Non-pigmented ciliary epithelial cell (primary cell): ENCODE measurements around the gene PRKCD.

Experiments used
- DNase-seq: peaks from one replicate; pipeline ENCODE4 v3.0.0-alpha.2; 2010; ENCODE audit warnings: low read depth

The PRKCD gene

DNA sequence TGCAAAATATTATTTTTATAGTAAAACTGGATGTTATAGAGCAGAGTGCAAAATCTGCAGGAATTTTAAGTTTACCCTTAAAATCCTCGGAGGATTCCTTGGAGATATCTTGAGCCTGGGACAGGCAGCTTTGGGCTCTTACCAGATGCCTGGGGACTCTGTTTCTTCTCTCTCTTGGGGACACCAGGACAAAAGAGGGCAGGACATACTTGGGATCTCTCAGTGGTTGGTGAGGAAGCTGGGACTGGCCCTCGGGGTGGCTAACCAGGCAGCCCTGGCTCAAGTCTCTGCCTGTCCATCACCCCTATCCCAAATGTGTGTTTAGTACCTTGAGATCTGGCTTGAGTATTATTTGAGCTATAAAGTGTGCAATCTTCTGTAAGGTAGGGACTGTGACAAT lies 56.2 kb downstream of the PRKCD start:
- DNase-seq = no peak

- DNase-seq = no peak
Measured at GRCh38 chr3:53218131-53218530, 57.1 kb downstream of the PRKCD start.

- no peak for DNase-seq
Measured at GRCh38 chr3:53219895-53220483, 59.0 kb downstream of the PRKCD start.

DNA sequence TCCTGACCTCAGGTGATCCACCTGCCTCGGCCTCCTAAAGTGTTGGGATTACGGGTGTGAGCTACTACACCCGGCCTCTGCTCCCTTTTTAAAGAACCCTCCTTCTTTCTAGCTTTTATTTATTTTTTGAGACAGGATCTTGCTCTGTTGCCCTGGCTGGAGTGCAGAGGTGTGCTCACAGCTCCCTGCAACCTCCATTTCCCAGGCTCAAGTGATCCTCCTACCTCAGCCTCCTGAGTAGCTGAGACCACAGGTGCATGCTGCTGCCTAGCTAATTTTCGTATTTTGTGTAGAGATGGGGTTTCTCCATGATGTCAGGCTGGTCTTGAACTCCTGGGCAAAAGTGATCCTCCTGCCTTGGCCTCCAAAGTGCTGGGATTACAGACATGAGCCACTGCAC lies 60.3 kb downstream of the PRKCD start:
- DNase-seq = no peak

DNA sequence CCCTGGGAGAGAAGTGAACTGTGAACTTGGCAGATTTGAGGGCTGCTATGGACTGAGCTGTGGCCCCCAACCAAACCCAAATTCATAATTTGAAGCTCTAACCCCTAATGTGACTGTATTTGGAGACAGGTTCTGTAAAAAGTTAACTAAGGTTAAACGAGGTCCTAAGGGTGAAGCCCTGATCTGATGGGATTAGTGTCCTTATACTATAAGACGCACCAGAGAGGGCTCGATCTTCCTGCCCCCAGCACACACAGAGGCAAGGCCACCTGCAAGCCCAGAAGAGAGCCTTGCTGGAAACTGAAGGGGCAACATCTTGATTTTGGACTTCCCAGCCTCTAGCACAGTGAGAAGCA lies 60.8 kb downstream of the PRKCD start:
- DNase-seq = no peak

- DNase-seq = no peak
Measured at GRCh38 chr3:53222183-53222901, 61.3 kb downstream of the PRKCD start.

- DNase-seq = no peak
Measured at GRCh38 chr3:53223025-53223424, 62.0 kb downstream of the PRKCD start.

DNA sequence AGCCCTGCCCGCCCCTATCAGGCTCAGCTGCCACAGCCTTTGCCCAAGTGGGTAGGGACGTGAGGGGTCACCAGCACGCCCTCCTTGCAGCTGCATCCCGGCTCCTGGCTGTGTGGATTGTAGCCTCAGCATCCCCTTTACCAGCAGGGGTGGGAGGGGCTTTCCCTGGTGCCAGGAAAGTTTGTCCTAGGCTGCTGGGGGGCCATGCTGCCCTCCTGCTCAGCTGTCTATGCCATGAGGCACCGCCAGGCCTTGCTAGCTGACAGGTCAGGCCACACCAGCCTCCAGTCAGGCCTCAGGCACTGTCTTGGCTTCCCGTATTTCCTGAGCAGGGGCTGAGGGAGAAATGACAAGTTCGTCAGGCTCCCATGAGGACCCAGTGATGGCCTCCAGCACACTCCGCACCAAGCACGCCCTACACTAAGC lies 62.5 kb downstream of the PRKCD start:
- DNase-seq = no peak

- DNase-seq = no peak
Measured at GRCh38 chr3:53224026-53224425, 63.0 kb downstream of the PRKCD start.

- no peak for DNase-seq
Measured at GRCh38 chr3:53224536-53224935, 63.5 kb downstream of the PRKCD start.

DNA sequence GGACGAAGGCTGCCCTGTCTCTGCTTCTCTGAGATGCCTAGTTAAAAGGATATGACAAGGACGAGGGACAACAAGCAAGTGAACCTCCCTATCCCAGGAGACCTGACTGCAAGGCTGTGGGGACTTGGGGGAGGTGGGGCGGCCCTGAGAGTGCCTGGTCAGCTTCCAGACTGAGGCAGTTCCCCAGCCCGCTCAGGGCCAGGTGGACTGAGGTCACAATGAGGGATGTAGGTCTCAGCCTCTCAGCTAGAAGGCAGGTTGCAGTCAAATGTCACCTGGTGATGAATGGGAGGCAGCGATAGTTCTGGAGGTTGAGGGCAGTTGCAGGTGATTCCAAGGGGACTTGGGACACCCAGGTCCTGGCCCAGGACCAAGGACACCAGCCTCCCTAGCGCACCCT lies 64.2 kb downstream of the PRKCD start:
- DNase-seq = no peak

DNA sequence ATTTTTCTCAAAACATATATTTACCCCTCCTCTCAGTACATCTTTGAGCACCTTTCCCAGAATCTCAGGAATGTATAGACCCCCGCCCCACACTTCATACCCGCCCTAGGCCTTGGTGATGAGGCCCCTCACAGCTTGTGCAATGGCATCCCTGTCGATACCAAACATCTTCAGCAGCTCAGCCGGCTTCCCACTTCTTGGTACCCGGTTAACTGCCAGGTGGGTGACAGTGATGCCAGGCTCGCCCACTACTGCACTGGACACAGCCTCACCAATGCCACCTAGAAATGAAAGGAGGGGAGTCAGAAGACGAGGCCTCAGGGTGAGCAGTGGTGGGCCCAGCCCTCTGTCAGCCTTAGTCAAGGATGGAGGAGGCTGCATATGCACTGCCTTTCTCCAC lies 64.6 kb downstream of the PRKCD start:
- DNase-seq = no peak

DNA sequence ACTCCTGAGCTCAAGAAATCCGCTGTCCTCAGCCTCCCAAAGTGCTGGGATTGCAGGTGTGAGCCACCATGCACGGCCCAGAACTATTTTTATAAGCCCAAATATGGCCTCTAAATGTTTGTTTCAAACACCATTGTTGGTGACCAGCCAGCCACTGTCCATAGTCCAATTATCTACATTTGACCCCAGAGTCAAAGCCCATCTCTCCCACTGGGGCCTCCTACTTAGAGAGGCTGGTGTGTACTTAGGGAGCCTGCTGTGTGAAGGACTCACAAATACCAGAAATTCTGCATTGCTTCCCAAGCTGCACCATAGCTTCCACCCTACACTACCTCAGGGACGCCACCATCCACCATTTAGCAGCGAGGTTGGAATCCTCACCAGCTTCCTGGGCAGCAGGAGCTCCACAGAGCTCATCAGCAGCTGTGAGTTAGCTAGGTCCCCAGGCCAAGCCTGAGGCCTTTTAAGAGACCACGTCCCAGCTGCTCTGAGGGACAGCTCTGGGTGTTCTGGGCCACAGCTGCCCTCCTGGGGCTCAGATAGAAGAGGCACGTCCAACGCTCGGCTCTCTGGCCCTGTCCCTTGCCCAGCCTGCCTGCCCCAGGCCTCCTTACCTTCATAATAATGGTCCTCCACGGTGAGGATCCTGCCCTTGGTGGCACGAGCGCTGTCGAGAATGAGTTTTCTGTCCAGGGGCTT lies 65.3 kb downstream of the PRKCD start:
- no peak for DNase-seq

DNA sequence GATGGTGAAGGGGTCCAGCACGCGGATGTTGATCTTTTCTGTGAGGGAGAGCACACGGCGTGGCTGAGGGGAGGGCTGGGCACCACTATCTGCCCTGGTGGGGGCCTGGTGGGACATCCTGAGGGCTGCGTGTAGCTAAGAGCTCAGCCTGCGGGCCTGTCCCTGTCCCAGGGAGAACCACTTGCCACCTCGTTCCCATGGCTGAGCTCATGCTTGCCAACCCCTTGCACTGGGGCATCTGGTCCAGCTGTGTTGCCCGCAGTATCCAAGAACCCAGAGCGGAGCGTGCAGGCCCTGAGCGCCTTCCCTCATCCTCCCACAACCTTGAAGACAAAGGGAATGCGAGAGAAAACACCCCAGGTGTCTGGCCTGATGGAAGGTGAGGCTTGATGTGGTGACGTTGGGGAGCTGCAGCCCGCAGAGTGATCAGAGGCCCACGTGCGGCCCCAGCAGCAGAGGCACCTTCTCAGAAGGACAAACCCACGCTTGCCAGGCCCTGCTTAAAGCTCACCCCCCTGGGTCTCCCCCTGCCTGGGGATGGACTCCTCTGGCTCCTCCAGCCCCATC lies 65.9 kb downstream of the PRKCD start:
- no peak for DNase-seq

DNA sequence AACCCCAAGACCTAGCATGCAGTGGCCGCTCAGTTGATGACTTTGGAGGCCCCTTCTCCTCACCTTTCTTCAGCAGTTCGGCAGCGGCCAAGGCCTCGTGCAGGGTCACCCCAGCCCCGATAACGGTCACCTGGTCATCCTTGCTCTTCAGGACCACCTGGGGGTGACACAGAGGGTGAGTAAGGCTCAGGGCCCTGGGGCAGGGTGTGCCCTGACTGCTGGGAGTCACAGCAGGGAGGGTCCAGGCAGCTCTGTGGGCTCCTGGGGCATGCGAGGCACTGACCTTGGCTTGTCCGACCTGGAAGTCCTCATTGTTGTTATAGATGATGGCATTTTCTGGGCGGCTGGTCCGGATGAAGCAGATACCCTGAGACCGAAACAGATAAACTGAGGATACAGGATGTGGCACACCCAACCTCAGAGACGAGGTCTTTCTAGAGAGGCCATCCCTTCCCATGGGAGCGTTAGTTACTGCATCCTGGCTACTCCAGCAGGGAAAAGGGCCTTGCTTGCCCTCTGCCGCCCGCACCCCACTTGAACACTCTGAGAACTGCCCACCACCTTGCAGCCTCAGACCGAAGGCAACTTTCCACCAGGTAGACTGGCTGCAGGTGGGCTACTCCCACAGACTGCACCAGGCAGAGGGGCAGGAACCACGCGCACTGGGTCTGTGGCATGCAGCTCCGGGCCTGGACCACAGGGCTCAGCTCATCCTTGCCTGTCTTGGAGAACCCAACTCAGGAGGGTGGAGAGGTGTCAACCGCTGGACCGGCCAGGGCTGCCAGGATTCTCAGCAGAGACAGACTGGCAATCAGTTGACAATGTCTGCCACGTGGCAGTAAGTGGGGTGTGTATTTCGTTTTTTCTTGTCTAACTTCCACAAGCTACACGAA lies 67.2 kb downstream of the PRKCD start:
- DNase-seq = no peak

DNA sequence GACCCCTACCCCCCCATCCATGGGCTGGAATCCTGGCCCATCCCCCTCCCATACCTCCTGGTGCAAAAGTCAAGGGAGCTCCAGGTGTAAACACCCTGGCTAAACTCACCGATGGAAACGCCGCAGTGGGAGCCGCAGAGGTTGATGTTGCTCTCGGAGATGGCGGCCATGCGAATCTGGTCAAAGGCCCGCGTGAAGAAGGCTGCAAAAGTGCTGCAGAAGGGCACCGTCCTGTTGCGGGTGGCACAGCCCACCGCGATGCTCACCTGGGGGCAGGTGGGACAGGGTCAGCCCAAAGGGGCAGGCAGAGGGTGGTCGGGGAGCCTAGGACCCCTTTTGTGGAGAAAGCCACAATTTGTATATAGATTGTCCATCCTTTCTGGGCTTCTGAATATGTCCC lies 68.2 kb downstream of the PRKCD start:
- no peak for DNase-seq

GRCh38 chr3:53229606-53230005 lies 68.6 kb downstream of the PRKCD start:
- DNase-seq = no peak

- DNase-seq = no peak
Measured at GRCh38 chr3:53230041-53230621, 69.1 kb downstream of the PRKCD start.

- DNase-seq = no peak
Measured at GRCh38 chr3:53230789-53231188, 69.8 kb downstream of the PRKCD start.

GRCh38 chr3:53231532-53232511 lies 70.8 kb downstream of the PRKCD start:
- DNase-seq = no peak
